22Rv1 (cell line): ENCODE measurements around the gene GDF15.

Source experiments
- CTCF ChIP-seq: fragments of 450-650 bp; IDR thresholded peaks from 2 replicates; pipeline ENCODE4 v1.5.1; 2017; ENCODE audit warnings: mild to moderate bottlenecking
- ZFX ChIP-seq: fragments of 450-650 bp; IDR thresholded peaks from 2 replicates; pipeline ENCODE4 v1.6.1; 2017; ENCODE audit warnings: antibody characterized with exemption, borderline replicate concordance

- TF ChIP-seq CTCF (no peak), ZFX (no peak)
Observed at GRCh38 chr19:18388960-18389725, 3.2 kb downstream of the GDF15 start.
